HG03159 (cell line): ENCODE measurements around the gene TGM4.

Source experiments
- ATAC-seq: cut with Tn5 transposase; IDR thresholded peaks from one replicate; pipeline ENCODE4 v1.9.1; 2021; ENCODE audit warnings: mild to moderate bottlenecking, moderate library complexity; ENCODE audit not compliant: unreplicated experiment

TGM4 gene

GRCh38 chr3:44950275-44950734 is 75.9 kb downstream of the TGM4 start:
- no peak for ATAC-seq

- no peak for ATAC-seq
These were observed 78.3 kb downstream of the TGM4 start for GRCh38 chr3:44952689-44953088.

DNA sequence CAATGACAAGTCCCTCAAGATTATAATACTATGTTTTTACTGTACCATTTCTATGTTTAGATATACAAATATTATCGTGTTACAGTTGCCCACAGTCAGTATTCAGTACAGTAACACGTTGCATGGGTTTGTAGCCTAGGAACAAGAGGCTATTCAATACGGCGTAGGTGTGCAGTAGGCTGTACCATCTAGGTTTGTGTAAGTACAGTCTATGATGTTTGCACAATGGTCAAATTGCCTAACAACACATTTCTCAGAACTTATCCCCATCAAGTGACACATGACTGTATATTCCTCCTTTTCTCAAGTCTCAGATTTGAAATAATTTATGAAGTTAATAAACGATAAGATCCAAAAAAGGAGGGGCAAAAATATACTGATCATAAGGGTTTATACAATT is 79.9 kb downstream of the TGM4 start:
- ATAC-seq = no peak

DNA sequence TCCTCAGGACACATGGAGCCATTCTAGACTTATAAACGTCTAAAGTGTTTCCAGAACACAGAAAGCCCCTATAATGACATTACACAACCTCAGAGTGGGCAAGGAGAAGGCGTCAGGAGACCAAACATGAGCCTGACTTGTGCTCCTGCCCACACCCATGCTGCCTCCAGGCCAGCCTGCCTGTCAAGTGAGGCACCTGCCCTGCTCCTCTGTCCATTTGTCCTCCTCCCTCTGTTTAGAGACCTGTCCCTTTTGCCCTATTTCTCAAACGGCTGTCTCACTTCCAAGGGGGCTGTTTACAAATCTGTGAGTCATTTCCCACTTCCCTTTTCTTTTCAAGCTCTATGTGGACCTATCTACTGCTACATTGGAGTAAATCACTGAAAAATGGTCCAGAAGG is 80.6 kb downstream of the TGM4 start:
- ATAC-seq = peak; percentile 70

GRCh38 chr3:44955917-44956316 is 81.5 kb downstream of the TGM4 start:
- no peak for ATAC-seq

DNA sequence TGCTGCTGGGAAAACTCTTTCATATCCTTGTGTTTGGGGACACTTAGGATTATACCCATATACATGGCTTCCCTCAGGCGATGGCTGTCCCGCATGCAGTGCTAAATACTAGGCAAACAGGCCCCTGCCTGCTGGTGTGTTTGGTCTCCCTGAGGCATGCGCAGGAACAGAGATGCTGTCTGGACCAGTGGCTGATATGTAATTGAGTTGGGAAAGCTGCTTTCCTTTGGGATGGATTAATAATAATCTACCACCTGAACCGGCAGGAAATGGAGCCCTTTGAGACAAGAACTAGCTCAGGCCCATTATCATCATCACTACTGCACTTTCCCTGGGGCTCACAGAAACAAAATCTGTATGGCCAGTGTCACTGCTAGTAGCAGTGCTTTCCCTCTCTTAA is 83.6 kb downstream of the TGM4 start:
- no peak for ATAC-seq

- no peak for ATAC-seq
These were observed 84.0 kb downstream of the TGM4 start for GRCh38 chr3:44958386-44958785.

DNA sequence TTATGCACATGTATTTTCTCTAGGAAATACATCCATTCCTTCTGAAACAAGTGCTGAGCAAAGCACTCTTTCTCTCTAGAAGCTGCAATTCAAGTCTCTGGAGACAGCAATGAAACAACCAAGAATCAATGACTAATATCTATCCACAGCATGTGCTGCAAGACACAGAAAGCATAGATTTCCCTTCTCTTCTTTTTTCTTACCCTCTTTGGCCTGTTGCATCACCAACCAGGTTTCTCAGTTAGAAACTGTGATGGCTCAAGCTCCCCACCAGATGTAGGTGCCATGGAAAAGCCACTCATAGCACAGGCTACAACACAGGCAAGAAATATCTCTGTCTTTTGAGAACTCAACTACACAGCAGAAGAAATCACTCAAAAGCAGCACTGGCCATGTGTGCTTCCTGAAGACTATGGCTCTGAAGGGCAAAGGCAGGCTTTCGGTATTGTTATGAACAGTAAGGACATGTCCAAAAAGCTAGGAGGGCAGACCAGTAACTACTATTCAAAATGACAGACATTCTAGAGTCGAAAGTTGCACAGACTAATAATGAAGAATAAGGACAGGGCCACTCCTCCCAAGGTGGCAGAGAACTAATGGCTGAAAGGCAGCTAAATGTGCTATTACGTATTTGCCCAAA is 86.1 kb downstream of the TGM4 start:
- ATAC-seq = no peak

DNA sequence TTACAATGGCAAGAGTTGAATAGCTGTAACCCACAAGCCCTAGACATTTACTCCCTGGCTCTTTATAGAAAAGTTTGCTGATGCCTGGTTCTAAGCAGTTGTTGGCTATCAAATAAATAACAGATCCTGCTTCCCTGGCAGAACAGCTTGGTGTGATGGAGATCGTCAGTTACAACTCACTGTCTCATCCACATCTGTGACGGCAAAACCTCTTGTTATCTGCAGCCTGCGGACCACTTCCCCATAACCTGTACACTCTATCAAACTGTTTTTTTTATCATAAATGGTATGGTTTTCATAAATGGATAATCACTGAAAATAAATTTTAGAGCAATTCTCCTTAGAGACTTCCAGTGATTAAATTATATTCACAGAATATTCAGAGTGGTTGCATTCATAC is 87.5 kb downstream of the TGM4 start:
- ATAC-seq = no peak

GRCh38 chr3:44962621-44963393 is 88.4 kb downstream of the TGM4 start:
- no peak for ATAC-seq

DNA sequence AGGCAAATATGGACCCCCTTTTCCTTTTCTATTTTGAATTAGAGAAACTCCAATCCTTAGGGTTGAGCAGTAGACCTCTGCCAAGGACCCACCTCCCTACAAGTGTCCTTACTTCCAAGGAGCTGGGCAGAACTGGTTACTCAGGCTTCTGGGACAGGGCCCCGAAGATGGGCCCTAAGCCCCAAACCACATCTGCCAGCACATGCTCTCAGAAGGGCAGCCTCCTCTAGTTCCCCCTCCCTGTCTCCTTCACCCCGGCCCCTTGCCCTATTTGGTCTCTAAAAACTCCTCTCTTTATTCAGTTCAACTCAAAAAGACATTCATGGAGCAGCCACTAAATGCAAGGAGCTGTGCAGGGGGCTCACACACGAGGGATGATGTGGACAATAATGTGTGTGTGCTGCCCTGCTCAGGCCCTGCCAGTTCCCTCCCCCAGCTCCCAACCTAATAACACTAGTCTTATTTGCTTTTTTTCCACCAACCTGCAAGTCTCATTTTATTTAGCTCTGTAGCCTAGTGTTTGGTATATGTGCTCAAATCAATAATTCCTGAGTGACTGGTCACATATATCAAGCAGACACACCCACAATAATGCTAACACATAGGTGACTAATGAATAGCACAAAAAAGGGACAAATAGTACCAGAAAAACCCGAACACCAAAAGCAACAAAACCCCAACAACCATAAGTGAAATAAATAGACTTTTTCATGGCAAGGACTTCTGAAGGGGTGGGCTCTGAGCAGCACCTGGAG is 89.3 kb downstream of the TGM4 start:
- ATAC-seq = no peak
